ENCODE results near the gene PSTPIP1. TPM values are rescaled to one million over a fixed set of nuclear protein-coding genes. Genes with fewer than 3 reads are reported as not detected.

PSTPIP1 gene
- total RNA-seq, 1 experiment from 2014 or later: 1.5 TPM

DNA sequence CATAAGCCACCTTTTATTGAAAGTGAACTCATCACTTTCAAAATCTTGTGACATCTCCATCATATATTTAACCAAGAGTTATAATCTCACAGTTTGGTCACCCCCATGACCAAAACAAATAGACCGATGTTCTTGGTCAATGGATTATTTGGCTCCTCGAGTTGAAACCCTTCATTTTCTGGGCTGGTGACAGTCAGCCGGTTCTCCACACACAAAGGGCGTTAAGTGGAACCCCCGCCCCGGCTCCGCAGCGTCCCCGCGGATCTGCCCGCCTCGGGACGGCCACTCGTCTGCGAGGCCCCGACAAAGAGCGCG, 75.2 kb downstream of the PSTPIP1 start (continued):
- TF ChIP-seq E2F1 (CRISPR knock-in tag; IDR thresholded peaks at IDR 0.05) (no peak), HMGXB4 (CRISPR knock-in tag; IDR thresholded peaks at IDR 0.05) (no peak)

- Mint-ChIP-seq H3K4me3 (peak within 1 kb of the TSS; percentile 79), H3K9me3 (no peaks in the 10 kb centered on the region), H3K36me3 (no peaks in the 10 kb centered on the region; the same call in 1 of the 2 replicates), H3K27me3 (ENCODE audit: low read depth) (peaks cover 7% of the 10 kb centered on the region), H3K27ac (no peak within 1 kb of the TSS), H3K4me1 (peaks cover 19% of the 10 kb centered on the region)
- CTCF ChIA-PET: interaction anchor here (0.6 to 1.0 kb wide), 3 partner anchors 37 to 473 kb away, joined by 5 to 7 read pairs (median 5); no protein-coding TSS in a partner anchor
- POLR2A ChIA-PET: interaction anchor here (0.6 to 1.1 kb wide), 6 partner anchors 10 to 513 kb away, joined by 3 to 5 read pairs (median 3); no protein-coding TSS in a partner anchor
- peak; percentile 99 for ATAC-seq
- DNase-seq (ENCODE audit: low spot score): peak; percentile 96
- TF ChIP-seq ZNF317 (CRISPR knock-in tag; IDR thresholded peaks at IDR 0.05; ENCODE audit: borderline replicate concordance, low read depth) (no peak), JAZF1 (CRISPR knock-in tag; IDR thresholded peaks at IDR 0.05) (no peak), ETV6 (CRISPR knock-in tag; IDR thresholded peaks at IDR 0.05) (peak; percentile 73; the same call in 1 of the 2 replicates), EMX1 (CRISPR knock-in tag; IDR thresholded peaks at IDR 0.05) (0 out of 2 replicates have a peak, but pooled peaks have one; percentile 59), SP1 (CRISPR knock-in tag; conservative IDR thresholded peaks at IDR 0.05) (peak; percentile 97), NR3C1 (CRISPR knock-in tag; conservative IDR thresholded peaks at IDR 0.05; ENCODE audit: low read depth) (no peak), ZNF232 (CRISPR knock-in tag; IDR thresholded peaks at IDR 0.05) (0 out of 2 replicates have a peak, but pooled peaks have one; percentile 44), ZNF396 (CRISPR knock-in tag; IDR thresholded peaks at IDR 0.05; ENCODE audit: borderline replicate concordance) (no peak), USF2 (CRISPR knock-in tag; IDR thresholded peaks at IDR 0.05) (0 out of 2 replicates have a peak, but pooled peaks have one; percentile 35), GTF2I (CRISPR knock-in tag; conservative IDR thresholded peaks at IDR 0.05) (no peak), MYBL2 (CRISPR knock-in tag; IDR thresholded peaks at IDR 0.05) (peak; percentile 76; the same call in 1 of the 2 replicates), FOXK1 (CRISPR knock-in tag; IDR thresholded peaks at IDR 0.05) (peak; percentile 78), ZNF416 (CRISPR knock-in tag; IDR thresholded peaks at IDR 0.05) (no peak), IRF1 (CRISPR knock-in tag; IDR thresholded peaks at IDR 0.05) (0 out of 2 replicates have a peak, but pooled peaks have one; percentile 20), HMGXB4 (CRISPR knock-in tag; IDR thresholded peaks at IDR 0.05) (peak; percentile 60), NFYB (CRISPR knock-in tag; conservative IDR thresholded peaks at IDR 0.05; ENCODE audit: low read depth) (peak; percentile 66)
- TF ChIP-seq, protein P1, sequence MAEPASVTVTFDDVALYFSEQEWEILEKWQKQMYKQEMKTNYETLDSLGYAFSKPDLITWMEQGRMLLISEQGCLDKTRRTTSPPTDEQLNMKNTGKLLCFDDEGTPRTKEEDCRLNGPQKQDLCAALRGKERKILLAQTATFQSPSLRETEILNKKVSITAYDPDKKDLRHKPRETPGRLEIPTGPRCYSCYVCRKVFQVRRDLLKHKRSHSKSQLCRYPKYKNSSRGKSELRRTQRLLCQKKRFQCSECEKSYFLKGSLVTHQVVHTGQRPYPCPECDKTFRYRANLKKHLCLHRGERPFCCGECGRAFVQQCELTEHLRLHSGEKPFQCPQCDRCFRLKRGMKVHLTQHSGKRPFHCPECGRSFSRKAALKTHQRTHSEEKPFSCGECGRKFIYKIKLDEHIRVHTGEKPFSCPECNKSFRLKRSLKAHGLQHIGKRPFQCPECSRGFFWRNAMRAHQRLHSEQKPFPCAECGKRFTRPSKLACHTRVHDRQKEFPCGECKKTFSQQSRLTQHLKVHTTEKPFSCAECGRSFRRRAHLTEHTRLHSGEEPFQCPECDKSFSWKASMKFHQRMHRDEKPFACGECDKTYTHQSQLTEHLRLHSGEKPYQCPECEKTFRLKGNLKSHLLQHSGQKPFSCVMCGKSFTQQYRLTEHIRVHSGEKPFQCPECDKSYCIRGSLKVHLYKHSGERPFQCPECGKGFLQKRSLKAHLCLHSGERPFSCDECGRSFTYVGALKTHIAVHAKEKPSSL (CRISPR knock-in tag; conservative IDR thresholded peaks at IDR 0.05): no peak
- TF ChIP-seq, protein P2, sequence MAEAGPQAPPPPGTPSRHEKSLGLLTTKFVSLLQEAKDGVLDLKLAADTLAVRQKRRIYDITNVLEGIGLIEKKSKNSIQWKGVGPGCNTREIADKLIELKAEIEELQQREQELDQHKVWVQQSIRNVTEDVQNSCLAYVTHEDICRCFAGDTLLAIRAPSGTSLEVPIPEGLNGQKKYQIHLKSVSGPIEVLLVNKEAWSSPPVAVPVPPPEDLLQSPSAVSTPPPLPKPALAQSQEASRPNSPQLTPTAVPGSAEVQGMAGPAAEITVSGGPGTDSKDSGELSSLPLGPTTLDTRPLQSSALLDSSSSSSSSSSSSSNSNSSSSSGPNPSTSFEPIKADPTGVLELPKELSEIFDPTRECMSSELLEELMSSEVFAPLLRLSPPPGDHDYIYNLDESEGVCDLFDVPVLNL (CRISPR knock-in tag; IDR thresholded peaks at IDR 0.05; ENCODE audit: borderline replicate concordance, low read depth): no peak
- TF ChIP-seq, protein P3, sequence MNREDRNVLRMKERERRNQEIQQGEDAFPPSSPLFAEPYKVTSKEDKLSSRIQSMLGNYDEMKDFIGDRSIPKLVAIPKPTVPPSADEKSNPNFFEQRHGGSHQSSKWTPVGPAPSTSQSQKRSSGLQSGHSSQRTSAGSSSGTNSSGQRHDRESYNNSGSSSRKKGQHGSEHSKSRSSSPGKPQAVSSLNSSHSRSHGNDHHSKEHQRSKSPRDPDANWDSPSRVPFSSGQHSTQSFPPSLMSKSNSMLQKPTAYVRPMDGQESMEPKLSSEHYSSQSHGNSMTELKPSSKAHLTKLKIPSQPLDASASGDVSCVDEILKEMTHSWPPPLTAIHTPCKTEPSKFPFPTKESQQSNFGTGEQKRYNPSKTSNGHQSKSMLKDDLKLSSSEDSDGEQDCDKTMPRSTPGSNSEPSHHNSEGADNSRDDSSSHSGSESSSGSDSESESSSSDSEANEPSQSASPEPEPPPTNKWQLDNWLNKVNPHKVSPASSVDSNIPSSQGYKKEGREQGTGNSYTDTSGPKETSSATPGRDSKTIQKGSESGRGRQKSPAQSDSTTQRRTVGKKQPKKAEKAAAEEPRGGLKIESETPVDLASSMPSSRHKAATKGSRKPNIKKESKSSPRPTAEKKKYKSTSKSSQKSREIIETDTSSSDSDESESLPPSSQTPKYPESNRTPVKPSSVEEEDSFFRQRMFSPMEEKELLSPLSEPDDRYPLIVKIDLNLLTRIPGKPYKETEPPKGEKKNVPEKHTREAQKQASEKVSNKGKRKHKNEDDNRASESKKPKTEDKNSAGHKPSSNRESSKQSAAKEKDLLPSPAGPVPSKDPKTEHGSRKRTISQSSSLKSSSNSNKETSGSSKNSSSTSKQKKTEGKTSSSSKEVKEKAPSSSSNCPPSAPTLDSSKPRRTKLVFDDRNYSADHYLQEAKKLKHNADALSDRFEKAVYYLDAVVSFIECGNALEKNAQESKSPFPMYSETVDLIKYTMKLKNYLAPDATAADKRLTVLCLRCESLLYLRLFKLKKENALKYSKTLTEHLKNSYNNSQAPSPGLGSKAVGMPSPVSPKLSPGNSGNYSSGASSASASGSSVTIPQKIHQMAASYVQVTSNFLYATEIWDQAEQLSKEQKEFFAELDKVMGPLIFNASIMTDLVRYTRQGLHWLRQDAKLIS (CRISPR knock-in tag; IDR thresholded peaks at IDR 0.05; ENCODE audit: borderline replicate concordance): no peak
These were observed 75.8 kb downstream of the PSTPIP1 start, which contains the start of gene TSPAN3 for GRCh38 chr15:77070495-77071304. Gene TSPAN3 (minus strand): TSS chr15:77071109. CDS start chr15:77070954, 155 bp downstream.

All from WTC11 (cell line).